Measurements from ENCODE around the gene SARS1.
A peak's percentile ranks its signal among the peaks of the same experiment; 100 is the strongest.

Gene SARS1

DNA sequence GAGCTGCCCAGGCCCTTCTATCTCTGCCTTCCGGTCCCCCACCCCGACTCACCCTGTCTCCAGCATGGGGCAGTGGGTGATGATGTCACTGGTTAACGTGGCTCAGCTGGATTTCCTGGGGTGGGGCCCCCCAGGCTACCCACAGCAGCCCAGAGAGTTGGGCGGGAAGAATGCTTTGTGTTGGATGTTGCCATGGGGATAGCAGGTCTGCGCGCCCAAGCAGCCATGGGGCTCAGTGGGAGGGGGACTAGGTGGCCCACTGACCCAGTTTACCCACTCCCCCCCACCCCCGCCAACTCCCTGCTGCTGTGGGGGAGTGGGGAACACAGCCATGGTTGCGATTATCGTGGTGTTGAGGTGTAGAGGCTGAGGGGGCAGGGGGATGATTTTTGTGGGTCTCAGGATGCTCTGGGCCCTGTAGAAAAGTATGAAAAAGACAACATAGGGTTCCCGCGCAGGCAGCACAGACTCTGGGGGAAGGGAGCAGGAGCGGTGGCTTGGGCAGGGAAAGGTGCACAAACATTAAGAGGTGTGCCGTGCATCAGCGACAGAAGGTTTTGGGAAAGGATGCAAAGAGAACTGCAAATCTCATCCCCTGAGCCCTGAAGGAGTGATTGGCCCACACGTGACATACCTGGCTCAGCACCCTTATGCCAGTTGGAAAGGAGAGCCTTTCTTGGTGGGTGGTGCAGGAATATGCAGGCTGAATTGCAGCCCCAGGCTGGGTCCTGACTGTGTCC, 44.1 kb downstream of the SARS1 start:
- H3K4me1 Mint-ChIP-seq = peaks cover 41% of the 10 kb centered on the region
- H3K9me3 Mint-ChIP-seq = no peaks in the 10 kb centered on the region

DNA sequence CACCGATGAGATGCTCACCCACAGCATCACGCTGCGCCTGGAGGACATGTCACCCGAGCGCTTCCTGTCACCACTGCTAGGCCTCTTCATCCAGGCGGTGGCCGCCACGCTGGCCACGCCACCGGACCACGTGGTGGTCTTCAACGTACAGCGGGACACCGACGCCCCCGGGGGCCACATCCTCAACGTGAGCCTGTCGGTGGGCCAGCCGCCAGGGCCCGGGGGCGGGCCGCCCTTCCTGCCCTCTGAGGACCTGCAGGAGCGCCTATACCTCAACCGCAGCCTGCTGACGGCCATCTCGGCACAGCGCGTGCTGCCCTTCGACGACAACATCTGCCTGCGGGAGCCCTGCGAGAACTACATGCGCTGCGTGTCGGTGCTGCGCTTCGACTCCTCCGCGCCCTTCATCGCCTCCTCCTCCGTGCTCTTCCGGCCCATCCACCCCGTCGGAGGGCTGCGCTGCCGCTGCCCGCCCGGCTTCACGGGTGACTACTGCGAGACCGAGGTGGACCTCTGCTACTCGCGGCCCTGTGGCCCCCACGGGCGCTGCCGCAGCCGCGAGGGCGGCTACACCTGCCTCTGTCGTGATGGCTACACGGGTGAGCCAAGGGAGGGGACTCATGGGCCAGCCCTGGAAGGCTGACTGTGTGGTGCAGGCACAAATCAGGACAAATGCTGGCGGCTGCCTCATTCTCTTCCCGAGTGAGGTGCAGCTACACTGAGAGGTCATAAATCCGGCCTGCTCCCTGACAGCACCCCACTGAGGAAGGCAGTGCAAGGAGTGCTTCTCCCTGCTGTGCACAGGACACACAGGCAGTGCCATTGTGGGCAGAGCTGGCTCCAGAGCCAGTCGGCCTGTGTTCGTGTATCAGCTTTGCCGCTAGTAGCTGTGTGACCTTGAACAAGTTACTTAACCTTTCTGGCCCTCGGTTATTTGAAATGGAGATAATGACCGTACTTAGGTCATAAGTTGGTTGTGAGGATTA, 45.1 kb downstream of the SARS1 start:
- H3K36me3 Mint-ChIP-seq = no peaks in the 10 kb centered on the region
- H3K4me1 Mint-ChIP-seq = peaks cover 40% of the 10 kb centered on the region
- H3K4me3 Mint-ChIP-seq = no peak overlapping the region
- H3K9me3 Mint-ChIP-seq = no peaks in the 10 kb centered on the region
- DNase-seq (ENCODE audit: low spot score in 2 of 2) (no peak), ATAC-seq (no peak)
- no peak overlapping the region for H3K27ac Mint-ChIP-seq

More for the DNA sequence above, 44.1 kb downstream of the SARS1 start:
- Mint-ChIP-seq H3K4me3 (no peak overlapping the region), H3K36me3 (no peaks in the 10 kb centered on the region), H3K27ac (no peak overlapping the region)
- DNase-seq (ENCODE audit: low spot score in 2 of 2) (no peak), ATAC-seq (no peak)

DNA sequence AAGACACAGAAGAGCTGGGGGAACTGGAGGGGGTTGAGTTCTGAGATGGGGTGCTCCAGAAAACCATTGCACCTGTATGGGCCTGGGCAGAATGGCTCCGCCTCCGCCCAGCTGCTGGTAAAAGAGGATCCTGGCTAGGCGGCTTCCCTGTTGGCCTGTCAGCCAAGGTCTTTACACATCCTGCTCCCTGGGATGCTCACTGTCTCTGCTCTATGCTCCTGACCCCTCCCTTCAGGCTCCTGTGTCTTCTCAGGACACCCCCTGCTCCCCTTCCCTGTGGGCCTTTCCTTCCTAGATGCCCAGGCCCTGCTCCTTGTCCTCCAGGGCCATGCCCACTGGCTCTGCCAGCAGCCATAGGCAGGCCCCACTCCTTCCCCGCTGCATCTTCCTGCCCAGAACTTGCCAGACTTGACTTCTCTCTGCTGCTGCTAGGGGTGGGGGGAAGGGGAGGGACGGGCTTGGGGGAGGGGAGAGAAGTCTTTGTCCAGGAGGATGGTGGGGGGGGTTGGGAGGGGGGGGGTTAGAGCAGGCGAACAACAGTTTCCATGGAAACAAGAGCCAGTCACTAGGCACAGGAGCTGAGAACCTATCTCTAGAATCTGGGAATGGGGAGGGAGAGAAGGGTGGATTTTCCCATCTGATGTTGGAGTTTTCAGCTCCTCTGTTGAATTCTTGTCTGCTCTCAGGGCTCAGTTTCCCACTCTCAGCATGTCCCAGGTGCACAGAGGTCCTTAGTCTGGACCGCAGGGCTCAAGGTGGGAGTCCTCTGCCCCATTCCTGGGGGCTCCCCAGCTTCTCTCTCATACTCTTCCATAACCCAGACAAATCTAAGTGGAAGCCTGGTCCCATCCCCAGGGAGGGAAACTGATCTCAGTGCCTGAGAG, 46.2 kb downstream of the SARS1 start:
- peak overlapping the region; percentile 37 for H3K27ac Mint-ChIP-seq
- no peaks in the 10 kb centered on the region for H3K36me3 Mint-ChIP-seq
- no peak overlapping the region for H3K4me3 Mint-ChIP-seq
- H3K4me1 Mint-ChIP-seq = peaks cover 34% of the 10 kb centered on the region
- ATAC-seq (no peak), DNase-seq (ENCODE audit: low spot score in 2 of 2) (no peak)
- no peaks in the 10 kb centered on the region for H3K9me3 Mint-ChIP-seq

DNA sequence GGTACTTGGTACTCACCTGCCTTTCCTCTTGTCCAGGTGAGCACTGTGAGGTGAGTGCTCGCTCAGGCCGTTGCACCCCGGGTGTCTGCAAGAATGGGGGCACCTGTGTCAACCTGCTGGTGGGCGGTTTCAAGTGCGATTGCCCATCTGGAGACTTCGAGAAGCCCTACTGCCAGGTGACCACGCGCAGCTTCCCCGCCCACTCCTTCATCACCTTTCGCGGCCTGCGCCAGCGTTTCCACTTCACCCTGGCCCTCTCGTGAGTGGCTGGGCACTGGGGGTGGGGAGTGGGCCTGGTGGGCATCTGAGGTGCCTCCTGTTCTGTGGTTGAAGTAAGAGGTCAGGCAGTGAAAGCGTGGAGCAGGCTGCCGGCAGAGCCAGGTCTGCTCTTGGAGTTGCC, 47.3 kb downstream of the SARS1 start:
- Mint-ChIP-seq H3K9me3 (no peaks in the 10 kb centered on the region), H3K4me3 (no peak overlapping the region), H3K36me3 (no peaks in the 10 kb centered on the region), H3K27ac (no peak overlapping the region), H3K4me1 (peaks cover 23% of the 10 kb centered on the region)
- no peak for ATAC-seq
- DNase-seq (ENCODE audit: low spot score in 2 of 2) = no peak

DNA sequence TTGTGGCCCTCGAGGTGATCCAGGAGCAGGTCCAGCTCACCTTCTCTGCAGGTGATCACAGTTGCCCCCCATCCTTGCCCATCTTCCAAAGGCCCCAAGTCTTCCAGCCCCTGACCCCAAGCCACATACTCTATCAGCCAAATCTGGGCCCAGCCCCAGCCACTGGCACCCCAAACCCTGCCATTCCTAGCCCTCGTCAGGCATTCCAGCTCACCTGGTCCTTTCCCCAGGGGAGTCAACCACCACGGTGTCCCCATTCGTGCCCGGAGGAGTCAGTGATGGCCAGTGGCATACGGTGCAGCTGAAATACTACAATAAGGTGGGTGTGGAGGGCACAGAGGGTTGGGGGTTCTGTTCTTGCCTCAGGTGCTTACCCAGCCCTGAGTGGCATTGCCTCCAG, 47.9 kb downstream of the SARS1 start:
- H3K4me1 Mint-ChIP-seq = peaks cover 20% of the 10 kb centered on the region
- no peaks in the 10 kb centered on the region for H3K9me3 Mint-ChIP-seq
- ATAC-seq (no peak), DNase-seq (ENCODE audit: low spot score in 2 of 2) (no peak)
- H3K4me3 Mint-ChIP-seq = no peak overlapping the region
- no peak overlapping the region for H3K27ac Mint-ChIP-seq
- H3K36me3 Mint-ChIP-seq = no peaks in the 10 kb centered on the region

GRCh38 chr1:109262231-109263055, 48.7 kb downstream of the SARS1 start:
- H3K4me1 Mint-ChIP-seq = peaks cover 15% of the 10 kb centered on the region
- ATAC-seq (no peak), DNase-seq (ENCODE audit: low spot score in 2 of 2) (no peak)
- H3K4me3 Mint-ChIP-seq = no peak overlapping the region
- no peaks in the 10 kb centered on the region for H3K36me3 Mint-ChIP-seq
- peak overlapping the region; percentile 77 for H3K27ac Mint-ChIP-seq
- H3K9me3 Mint-ChIP-seq = no peaks in the 10 kb centered on the region

- H3K4me3 Mint-ChIP-seq = no peak overlapping the region
- no peak for DNase-seq (ENCODE audit: low spot score in 2 of 2)
- no peaks in the 10 kb centered on the region for H3K9me3 Mint-ChIP-seq
- H3K36me3 Mint-ChIP-seq = no peaks in the 10 kb centered on the region
- H3K27ac Mint-ChIP-seq = peak overlapping the region; percentile 77
- peaks cover 9% of the 10 kb centered on the region for H3K4me1 Mint-ChIP-seq
- peak; percentile 3 for ATAC-seq
Observed at GRCh38 chr1:109263234-109263596, 49.5 kb downstream of the SARS1 start.

- Mint-ChIP-seq H3K4me3 (no peak overlapping the region), H3K9me3 (no peaks in the 10 kb centered on the region), H3K36me3 (no peaks in the 10 kb centered on the region), H3K27ac (peak overlapping the region; percentile 77), H3K4me1 (peaks cover 9% of the 10 kb centered on the region)
- DNase-seq (ENCODE audit: low spot score in 2 of 2) (peak; percentile 86 to 90), ATAC-seq (peak; percentile 90)
Observed at GRCh38 chr1:109263597-109264378, 50.1 kb downstream of the SARS1 start.

GRCh38 chr1:109264379-109264755, 50.6 kb downstream of the SARS1 start:
- ATAC-seq (no peak), DNase-seq (ENCODE audit: low spot score in 2 of 2) (no peak)
- Mint-ChIP-seq H3K36me3 (no peaks in the 10 kb centered on the region), H3K4me3 (no peak overlapping the region), H3K4me1 (peaks cover 9% of the 10 kb centered on the region), H3K9me3 (no peaks in the 10 kb centered on the region), H3K27ac (no peak overlapping the region)

DNA sequence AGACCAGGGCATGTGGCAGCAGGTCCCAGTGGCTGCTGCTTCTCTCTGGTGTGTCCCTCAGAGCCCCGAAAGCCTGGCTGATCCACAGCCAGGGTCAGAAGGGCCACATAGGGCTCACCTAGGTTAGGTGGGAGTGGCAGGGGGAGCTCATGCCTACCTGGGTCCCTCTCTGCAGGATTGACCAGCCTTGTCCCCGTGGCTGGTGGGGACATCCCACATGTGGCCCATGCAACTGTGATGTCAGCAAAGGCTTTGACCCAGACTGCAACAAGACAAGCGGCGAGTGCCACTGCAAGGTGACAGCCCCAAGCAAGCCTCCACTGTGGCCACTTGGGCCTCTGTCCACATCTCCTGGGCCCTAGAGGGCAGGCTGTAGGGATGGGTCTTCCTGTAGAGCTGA, 51.3 kb downstream of the SARS1 start:
- H3K4me3 Mint-ChIP-seq = no peak overlapping the region
- ATAC-seq (no peak), DNase-seq (ENCODE audit: low spot score in 2 of 2) (no peak)
- peaks cover 9% of the 10 kb centered on the region for H3K4me1 Mint-ChIP-seq
- H3K27ac Mint-ChIP-seq = no peak overlapping the region
- H3K36me3 Mint-ChIP-seq = no peaks in the 10 kb centered on the region
- no peaks in the 10 kb centered on the region for H3K9me3 Mint-ChIP-seq

- H3K27ac Mint-ChIP-seq = no peak overlapping the region
- peaks cover 9% of the 10 kb centered on the region for H3K4me1 Mint-ChIP-seq
- DNase-seq (ENCODE audit: low spot score in 2 of 2) (no peak), ATAC-seq (no peak)
- H3K4me3 Mint-ChIP-seq = no peak overlapping the region
- no peaks in the 10 kb centered on the region for H3K9me3 Mint-ChIP-seq
- H3K36me3 Mint-ChIP-seq = no peaks in the 10 kb centered on the region
Observed at GRCh38 chr1:109265741-109266330, 52.1 kb downstream of the SARS1 start.

- Mint-ChIP-seq H3K36me3 (no peaks in the 10 kb centered on the region), H3K4me3 (no peak overlapping the region), H3K27ac (peak overlapping the region; percentile 20), H3K9me3 (no peaks in the 10 kb centered on the region), H3K4me1 (peaks cover 9% of the 10 kb centered on the region)
- no peak for DNase-seq (ENCODE audit: low spot score in 2 of 2)
- no peak for ATAC-seq
Observed at GRCh38 chr1:109266965-109267364, 53.2 kb downstream of the SARS1 start.

DNA sequence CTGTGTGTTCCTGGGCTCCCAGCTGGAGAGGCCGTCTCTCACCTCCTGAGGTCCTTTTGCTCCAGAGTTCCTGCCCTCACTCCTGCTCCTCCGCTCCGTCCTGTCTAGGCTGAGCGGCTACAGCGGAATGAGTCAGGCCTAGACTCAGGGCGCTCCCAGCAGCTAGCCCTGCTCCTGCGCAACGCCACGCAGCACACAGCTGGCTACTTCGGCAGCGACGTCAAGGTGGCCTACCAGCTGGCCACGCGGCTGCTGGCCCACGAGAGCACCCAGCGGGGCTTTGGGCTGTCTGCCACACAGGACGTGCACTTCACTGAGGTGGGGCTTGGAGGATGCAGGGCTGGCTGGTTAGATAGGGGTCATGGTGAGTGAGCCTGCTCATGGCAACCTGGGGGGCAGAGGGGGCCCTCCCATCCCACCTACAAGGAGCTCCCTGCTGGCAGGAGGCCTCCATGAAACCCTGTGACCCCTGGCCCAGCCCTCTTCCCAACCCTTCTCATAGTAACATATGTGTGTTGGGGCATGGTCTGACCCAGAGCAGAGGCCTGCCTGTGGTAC, 54.1 kb downstream of the SARS1 start:
- no peak for ATAC-seq
- DNase-seq (ENCODE audit: low spot score in 2 of 2) = no peak
- peaks cover 9% of the 10 kb centered on the region for H3K4me1 Mint-ChIP-seq
- no peaks in the 10 kb centered on the region for H3K36me3 Mint-ChIP-seq
- no peak overlapping the region for H3K27ac Mint-ChIP-seq
- H3K9me3 Mint-ChIP-seq = no peaks in the 10 kb centered on the region
- no peak overlapping the region for H3K4me3 Mint-ChIP-seq
